ENCODE measurements around the gene CXCL1. TPM values are rescaled to one million over a fixed set of nuclear protein-coding genes. Genes with fewer than 3 reads are reported as not detected.

CXCL1 gene
- total RNA-seq = not detected in 2 replicates
- total RNA-seq (2013) = not detected
- 0.24 TPM in 1 of 2 replicates, not detected in the other for polyA plus RNA-seq
- polyA minus RNA-seq = not detected in 2 replicates

DNA sequence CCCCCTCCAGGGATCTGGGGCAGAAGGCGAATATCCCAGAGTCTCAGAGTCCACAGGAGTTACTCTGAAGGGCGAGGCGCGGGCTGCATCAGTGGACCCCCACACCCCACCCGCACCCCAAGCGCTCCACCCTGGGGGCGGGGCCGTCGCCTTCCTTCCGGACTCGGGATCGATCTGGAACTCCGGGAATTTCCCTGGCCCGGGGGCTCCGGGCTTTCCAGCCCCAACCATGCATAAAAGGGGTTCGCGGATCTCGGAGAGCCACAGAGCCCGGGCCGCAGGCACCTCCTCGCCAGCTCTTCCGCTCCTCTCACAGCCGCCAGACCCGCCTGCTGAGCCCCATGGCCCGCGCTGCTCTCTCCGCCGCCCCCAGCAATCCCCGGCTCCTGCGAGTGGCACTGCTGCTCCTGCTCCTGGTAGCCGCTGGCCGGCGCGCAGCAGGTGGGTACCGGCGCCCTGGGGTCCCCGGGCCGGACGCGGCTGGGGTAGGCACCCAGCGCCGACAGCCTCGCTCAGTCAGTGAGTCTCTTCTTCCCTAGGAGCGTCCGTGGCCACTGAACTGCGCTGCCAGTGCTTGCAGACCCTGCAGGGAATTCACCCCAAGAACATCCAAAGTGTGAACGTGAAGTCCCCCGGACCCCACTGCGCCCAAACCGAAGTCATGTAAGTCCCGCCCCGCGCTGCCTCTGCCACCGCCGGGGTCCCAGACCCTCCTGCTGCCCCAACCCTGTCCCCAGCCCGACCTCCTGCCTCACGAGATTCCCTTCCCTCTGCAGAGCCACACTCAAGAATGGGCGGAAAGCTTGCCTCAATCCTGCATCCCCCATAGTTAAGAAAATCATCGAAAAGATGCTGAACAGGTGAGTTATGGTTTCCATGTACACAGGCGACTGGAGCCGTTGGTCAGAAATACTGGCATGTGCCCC, at the start of gene CXCL1:
TSS of gene CXCL1 (plus strand) at position 264 of the 926 bp plus-strand sequence. CDS start at position 342, 78 bp downstream.
- no peak within 1 kb of the TSS for H3K27ac Mint-ChIP-seq
- Histone ChIP-seq H3K9me3 (ENCODE audit: control extremely low read depth in 1 of 3, control insufficient read depth in 2 of 3, insufficient read depth in 1 of 3, low read length in 2 of 3) (no peaks in the 10 kb centered on the region), H3K9ac (ENCODE audit: low read length) (no peak within 1 kb of the TSS)

More for the DNA sequence above, at the start of gene CXCL1:
- H4K20me1 ChIP-seq (ENCODE audit: control insufficient read depth, insufficient read depth, low read length, poor library complexity, severe bottlenecking) = no peaks in the 10 kb centered on the region
- no peaks in the 10 kb centered on the region for H3K79me2 ChIP-seq (ENCODE audit: control insufficient read depth, insufficient read depth, low read length)
- no peak for TF ChIP-seq EZH2 (IDR thresholded peaks at IDR 0.05; ENCODE audit: borderline replicate concordance, insufficient read depth, low read depth, low read length, poor library complexity, severe bottlenecking)
- TF ChIP-seq, protein P1, sequence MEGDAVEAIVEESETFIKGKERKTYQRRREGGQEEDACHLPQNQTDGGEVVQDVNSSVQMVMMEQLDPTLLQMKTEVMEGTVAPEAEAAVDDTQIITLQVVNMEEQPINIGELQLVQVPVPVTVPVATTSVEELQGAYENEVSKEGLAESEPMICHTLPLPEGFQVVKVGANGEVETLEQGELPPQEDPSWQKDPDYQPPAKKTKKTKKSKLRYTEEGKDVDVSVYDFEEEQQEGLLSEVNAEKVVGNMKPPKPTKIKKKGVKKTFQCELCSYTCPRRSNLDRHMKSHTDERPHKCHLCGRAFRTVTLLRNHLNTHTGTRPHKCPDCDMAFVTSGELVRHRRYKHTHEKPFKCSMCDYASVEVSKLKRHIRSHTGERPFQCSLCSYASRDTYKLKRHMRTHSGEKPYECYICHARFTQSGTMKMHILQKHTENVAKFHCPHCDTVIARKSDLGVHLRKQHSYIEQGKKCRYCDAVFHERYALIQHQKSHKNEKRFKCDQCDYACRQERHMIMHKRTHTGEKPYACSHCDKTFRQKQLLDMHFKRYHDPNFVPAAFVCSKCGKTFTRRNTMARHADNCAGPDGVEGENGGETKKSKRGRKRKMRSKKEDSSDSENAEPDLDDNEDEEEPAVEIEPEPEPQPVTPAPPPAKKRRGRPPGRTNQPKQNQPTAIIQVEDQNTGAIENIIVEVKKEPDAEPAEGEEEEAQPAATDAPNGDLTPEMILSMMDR (IDR thresholded peaks at IDR 0.05) = no peak
- peaks cover 0 to 15% (median 7%) of the 10 kb centered on the region in 4 experiments for H3K27me3 ChIP-seq (replicated peaks in 1 of 4; ENCODE audit: control extremely low read depth in 1 of 4, control insufficient read depth in 3 of 4, insufficient read depth in 4 of 4, low read length in 3 of 4)
- H3K4me1 ChIP-seq (ENCODE audit: control insufficient read depth in 2 of 2, insufficient read depth in 2 of 2, low read length in 2 of 2) = peaks cover 0 to 5% of the 10 kb centered on the region in 2 donors
- Mint-ChIP-seq H3K4me1 (peaks cover 3% of the 10 kb centered on the region), H3K9me3 (ENCODE audit: insufficient read depth) (no peaks in the 10 kb centered on the region), H3K4me3 (no peak within 1 kb of the TSS), H3K27me3 (peaks cover 23% of the 10 kb centered on the region)
- no peaks in the 10 kb centered on the region for H3K36me3 ChIP-seq (replicated peaks in 1 of 2; ENCODE audit: control extremely low read depth in 1 of 2, control insufficient read depth in 1 of 2, extremely low read depth in 1 of 2, insufficient read depth in 2 of 2, low read length in 1 of 2)
- no peak within 1 kb of the TSS for H2AFZ ChIP-seq (ENCODE audit: insufficient read depth, low read depth, low read length, poor library complexity, severe bottlenecking)
- ChIA-PET CTCF (no interaction called here), POLR2A (no interaction called here)
- DNase-seq (no peak), ATAC-seq (ENCODE audit: low read depth) (no peak)
- H3K4me3 ChIP-seq (ENCODE audit: control extremely low read depth in 1 of 5, extremely low read depth in 1 of 5, insufficient read depth in 1 of 5, low read depth in 2 of 5, low read length in 4 of 5) = peak within 1 kb of the TSS in 1 of 5 experiments; percentile 66
- H3K27ac ChIP-seq (ENCODE audit: low read length in 2 of 2) = no peak within 1 kb of the TSS
- intact Hi-C loops (cut with micrococcal nuclease) = no loop called here
- H3K4me2 ChIP-seq (replicated peaks; ENCODE audit: low read depth, low read length, poor library complexity, severe bottlenecking) = peak within 1 kb of the TSS; percentile 11
- 10% methylated on average over 60 of the region's 61 CpGs for WGBS (ENCODE audit: insufficient coverage)
